K562 (cell line): ENCODE results near the gene SEBOX.

ENCODE experiments used
- ARNT ChIP-seq, 2 experiments: fragments of 450-650 bp; IDR thresholded peaks; 2 replicates each; pipeline ENCODE4 v1.6.1; 2016; ENCODE audit warnings: mild to moderate bottlenecking in 1 of 2
- CBX2 ChIP-seq: fragments of 200-600 bp; sonication (generic); IDR thresholded peaks from one replicate; pipeline ENCODE4 v1.6.1; 2012; ENCODE audit warnings: mild to moderate bottlenecking, low read length, inconsistent platforms; ENCODE audit not compliant: insufficient read depth, poor library complexity, severe bottlenecking
- DMBX1 ChIP-seq: fragments of 250-450 bp; sonication (Bioruptor Pico); IDR thresholded peaks from 2 replicates; pipeline ENCODE4 v1.8.0; 2022; ENCODE audit warnings: inconsistent platforms, mild to moderate bottlenecking, moderate library complexity, borderline replicate concordance
- ETS2 ChIP-seq: IDR thresholded peaks from 2 replicates; pipeline ENCODE4 v1.6.1; 2016; ENCODE audit warnings: borderline replicate concordance, missing genetic modification characterization, mild to moderate bottlenecking, moderate library complexity, missing compliant biosample characterization; ENCODE audit not compliant: poor library complexity, severe bottlenecking
- NFIX ChIP-seq: fragments of 250-450 bp; sonication (Bioruptor Pico); IDR thresholded peaks from 2 replicates; pipeline ENCODE4 v1.4.0; 2020; ENCODE audit warnings: low read depth, mild to moderate bottlenecking, moderate library complexity
- NR2F6 ChIP-seq: fragments of 450-650 bp; formaldehyde crosslinking; IDR thresholded peaks from 2 replicates; pipeline ENCODE4 v1.4.0; 2020; ENCODE audit warnings: mild to moderate bottlenecking
- PHF8 ChIP-seq: fragments of 200-600 bp; sonication (generic); IDR thresholded peaks from 2 replicates; pipeline ENCODE4 v1.6.1; 2012; ENCODE audit warnings: mixed run types, mild to moderate bottlenecking, inconsistent platforms, low read length, moderate library complexity, borderline replicate concordance
- SAP30 ChIP-seq: fragments of 200-600 bp; sonication (generic); IDR thresholded peaks from 2 replicates; pipeline ENCODE4 v1.6.1; 2012; ENCODE audit warnings: borderline replicate concordance, low read depth, mild to moderate bottlenecking, moderate library complexity, low read length, control low read depth, inconsistent platforms; ENCODE audit not compliant: insufficient read depth, poor library complexity, severe bottlenecking
- ZNF274 ChIP-seq: IDR thresholded peaks from 2 replicates; pipeline ENCODE4 v1.6.1; 2011; ENCODE audit warnings: low read depth, mild to moderate bottlenecking, low read length, moderate library complexity, borderline replicate concordance
- TF ChIP-seq, protein P1 (sequence below): fragments of 250-450 bp; sonication (Bioruptor Pico); IDR thresholded peaks from 2 replicates; pipeline ENCODE4 v1.6.1; 2021; ENCODE audit warnings: mild to moderate bottlenecking
- TF ChIP-seq, protein P2 (sequence below): fragments of 450-650 bp; formaldehyde crosslinking; IDR thresholded peaks from 2 replicates; pipeline ENCODE4 v1.4.0; 2022; ENCODE audit warnings: mild to moderate bottlenecking, moderate library complexity

DNA sequence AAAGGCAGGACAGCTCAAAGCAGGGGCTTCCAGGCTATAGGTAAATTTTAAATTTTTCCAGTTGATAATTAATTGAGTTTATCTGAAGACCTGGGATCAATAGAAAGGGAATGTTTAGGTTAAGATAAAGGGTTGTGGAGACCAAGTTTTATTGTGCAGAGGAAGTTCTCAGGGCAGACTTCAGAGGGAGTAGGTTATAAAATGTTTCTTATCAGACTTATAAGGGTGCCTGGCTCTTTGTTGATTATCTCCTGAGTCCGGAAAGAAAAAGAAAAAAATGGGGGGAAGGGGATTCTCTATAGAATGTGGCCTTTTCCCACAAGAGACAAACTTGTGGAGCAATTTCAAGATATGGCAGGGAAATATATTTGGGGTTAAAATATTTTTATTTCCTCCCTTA is 25.1 kb upstream of the SEBOX start:
- TF ChIP-seq SAP30 (no peak), ARNT (IDR thresholded peaks at IDR 0.05) (no peak), CBX2 (no peak), NR2F6 (CRISPR knock-in tag) (no peak), ETS2 (tag) (no peak), NFIX (no peak), PHF8 (no peak), DMBX1 (no peak), ZNF274 (no peak)
- TF ChIP-seq, protein P1, sequence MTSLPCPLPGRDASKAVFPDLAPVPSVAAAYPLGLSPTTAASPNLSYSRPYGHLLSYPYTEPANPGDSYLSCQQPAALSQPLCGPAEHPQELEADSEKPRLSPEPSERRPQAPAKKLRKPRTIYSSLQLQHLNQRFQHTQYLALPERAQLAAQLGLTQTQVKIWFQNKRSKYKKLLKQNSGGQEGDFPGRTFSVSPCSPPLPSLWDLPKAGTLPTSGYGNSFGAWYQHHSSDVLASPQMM (CRISPR knock-in tag) = no peak
- TF ChIP-seq, protein P2, sequence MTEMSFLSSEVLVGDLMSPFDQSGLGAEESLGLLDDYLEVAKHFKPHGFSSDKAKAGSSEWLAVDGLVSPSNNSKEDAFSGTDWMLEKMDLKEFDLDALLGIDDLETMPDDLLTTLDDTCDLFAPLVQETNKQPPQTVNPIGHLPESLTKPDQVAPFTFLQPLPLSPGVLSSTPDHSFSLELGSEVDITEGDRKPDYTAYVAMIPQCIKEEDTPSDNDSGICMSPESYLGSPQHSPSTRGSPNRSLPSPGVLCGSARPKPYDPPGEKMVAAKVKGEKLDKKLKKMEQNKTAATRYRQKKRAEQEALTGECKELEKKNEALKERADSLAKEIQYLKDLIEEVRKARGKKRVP (CRISPR knock-in tag) = no peak
